ENCODE measurements around the gene LNX1.
"Not testable (repeated sequence)": the region's sequence is repeated elsewhere in the genome, so short reads cannot be mapped to it uniquely, and the experiment has no call there.

LNX1 gene

GRCh38 chr4:53477636-53478035 is 113.7 kb downstream of the LNX1 start:
- DNase-seq (ENCODE audit: low read depth in 1 of 2, low spot score in 1 of 2), result no peak
- TF ChIP-seq CTCF (IDR thresholded peaks at IDR 0.05; ENCODE audit: insufficient read depth, low read length), result no peak
- no peak for TF ChIP-seq SPI1 (IDR thresholded peaks at IDR 0.05; ENCODE audit: borderline replicate concordance, low read depth)
- TF ChIP-seq POLR2AphosphoS5 (IDR thresholded peaks at IDR 0.05; ENCODE audit: low read depth), result no peak
- no peak for TF ChIP-seq GABPA (IDR thresholded peaks at IDR 0.05; ENCODE audit: low read depth)
- no peak for TF ChIP-seq REST (IDR thresholded peaks at IDR 0.05; ENCODE audit: insufficient replicate concordance, low read depth)
- H3K4me3 ChIP-seq (replicated peaks; ENCODE audit: insufficient read depth, low read length), result no peak overlapping the region
- H3K27ac ChIP-seq (replicated peaks), result no peak overlapping the region
- H3K27me3 ChIP-seq (ENCODE audit: insufficient read depth, poor library complexity, severe bottlenecking), result no peaks in the 10 kb centered on the region

GRCh38 chr4:53477038-53477565 is 114.2 kb downstream of the LNX1 start:
- H3K4me3 ChIP-seq (replicated peaks; ENCODE audit: insufficient read depth, low read length), result no peak overlapping the region
- TF ChIP-seq CTCF (IDR thresholded peaks at IDR 0.05; ENCODE audit: insufficient read depth, low read length) (no peak), POLR2AphosphoS5 (IDR thresholded peaks at IDR 0.05; ENCODE audit: low read depth) (no peak), GABPA (IDR thresholded peaks at IDR 0.05; ENCODE audit: low read depth) (no peak), REST (IDR thresholded peaks at IDR 0.05; ENCODE audit: insufficient replicate concordance, low read depth) (no peak), SPI1 (IDR thresholded peaks at IDR 0.05; ENCODE audit: borderline replicate concordance, low read depth) (no peak)
- H3K27ac ChIP-seq (replicated peaks), result no peak overlapping the region
- H3K27me3 ChIP-seq (ENCODE audit: insufficient read depth, poor library complexity, severe bottlenecking), result no peaks in the 10 kb centered on the region
- no peak for DNase-seq (ENCODE audit: low read depth in 1 of 2, low spot score in 1 of 2)

- Histone ChIP-seq H3K4me3 (replicated peaks; ENCODE audit: insufficient read depth, low read length) (no peak overlapping the region), H3K27ac (replicated peaks) (no peak overlapping the region), H3K27me3 (ENCODE audit: insufficient read depth, poor library complexity, severe bottlenecking) (no peaks in the 10 kb centered on the region)
- no peak for DNase-seq (ENCODE audit: low read depth in 1 of 2, low spot score in 1 of 2)
- TF ChIP-seq REST (IDR thresholded peaks at IDR 0.05; ENCODE audit: insufficient replicate concordance, low read depth) (no peak), GABPA (IDR thresholded peaks at IDR 0.05; ENCODE audit: low read depth) (no peak), CTCF (IDR thresholded peaks at IDR 0.05; ENCODE audit: insufficient read depth, low read length) (no peak), POLR2AphosphoS5 (IDR thresholded peaks at IDR 0.05; ENCODE audit: low read depth) (no peak), SPI1 (IDR thresholded peaks at IDR 0.05; ENCODE audit: borderline replicate concordance, low read depth) (no peak)
Observed at GRCh38 chr4:53476232-53477037, 114.9 kb downstream of the LNX1 start.

GRCh38 chr4:53466576-53466975 is 124.7 kb downstream of the LNX1 start:
- not testable (repeated sequence) for H3K4me3 ChIP-seq (replicated peaks; ENCODE audit: insufficient read depth, low read length); DNase-seq (ENCODE audit: low read depth in 1 of 2, low spot score in 1 of 2); H3K27me3 ChIP-seq (ENCODE audit: insufficient read depth, poor library complexity, severe bottlenecking); H3K27ac ChIP-seq (replicated peaks)

Data from HL-60 (cell line).